ENCODE measurements around the gene TPRG1. TPM values are rescaled to one million over a fixed set of nuclear protein-coding genes. Genes with fewer than 3 reads are reported as not detected.

The TPRG1 gene
- polyA plus RNA-seq, 1 donor (not counting 4 experiments of a cell fraction or from before 2014, with no cell fraction given): 1.5 TPM

- no peak for TF ChIP-seq EZH2 (IDR thresholded peaks at IDR 0.05; ENCODE audit: low read length)
- Histone ChIP-seq H3K79me2 (ENCODE audit: control insufficient read depth, insufficient read depth, low read length) (no peaks in the 10 kb centered on the region), H3K36me3 (ENCODE audit: control insufficient read depth in 2 of 2, extremely low read depth in 1 of 2, insufficient read depth in 2 of 2, low read length in 2 of 2) (no peaks in the 10 kb centered on the region), H3K9me3 (ENCODE audit: control insufficient read depth, low read depth, low read length) (no peaks in the 10 kb centered on the region), H3K27ac (ENCODE audit: control insufficient read depth, insufficient read depth, low read length) (no peak overlapping the region), H3K9ac (ENCODE audit: control insufficient read depth, extremely low read depth, insufficient read depth, low read length) (no peak overlapping the region), H4K20me1 (ENCODE audit: control insufficient read depth, extremely low read depth, insufficient read depth, low read length) (no peaks in the 10 kb centered on the region), H3K4me1 (ENCODE audit: control insufficient read depth, extremely low read depth, insufficient read depth, low read length) (no peaks in the 10 kb centered on the region), H3K9me1 (ENCODE audit: control insufficient read depth, extremely low read depth, insufficient read depth, low read length) (no peaks in the 10 kb centered on the region), H3K4me3 (ENCODE audit: control insufficient read depth in 2 of 3, extremely low read depth in 1 of 3, insufficient read depth in 2 of 3, low read depth in 1 of 3, low read length in 3 of 3) (no peak overlapping the region), H3K4me2 (ENCODE audit: control insufficient read depth, extremely low read depth, insufficient read depth, low read depth, low read length) (no peak overlapping the region), H2AFZ (ENCODE audit: control insufficient read depth, low read length) (no peak overlapping the region), H3K27me3 (ENCODE audit: control insufficient read depth, extremely low read depth, insufficient read depth, low read length) (peaks cover 9% of the 10 kb centered on the region)
- DNase-seq (ENCODE audit: low read depth, low spot score) (no peak), FAIRE-seq (no peak)
- dilution Hi-C loops (cut with MboI; ENCODE audit: extremely low pct_ligation_motif_present, low sequenced_read_pairs): no loop called here
These were observed 22.6 kb upstream of the TPRG1 start for GRCh38 chr3:189149203-189149602.

GRCh38 chr3:189157232-189158007 is 14.4 kb upstream of the TPRG1 start:
- TF ChIP-seq CTCF (optimal IDR thresholded peaks at IDR 0.05 in 1 of 3, IDR thresholded peaks at IDR 0.05 in 1 of 3, conservative IDR thresholded peaks at IDR 0.05 in 1 of 3; ENCODE audit: extremely low read depth in 1 of 3, insufficient read depth in 2 of 3, low read length in 3 of 3) (no peak), EZH2 (IDR thresholded peaks at IDR 0.05; ENCODE audit: low read length) (no peak)
- peaks cover 5% of the 10 kb centered on the region for H3K27me3 ChIP-seq (ENCODE audit: control insufficient read depth, extremely low read depth, insufficient read depth, low read length)
- no peak for DNase-seq (ENCODE audit: low read depth, low spot score)
- H3K36me3 ChIP-seq (ENCODE audit: control insufficient read depth in 2 of 2, extremely low read depth in 1 of 2, insufficient read depth in 2 of 2, low read length in 2 of 2): no peaks in the 10 kb centered on the region
- no peaks in the 10 kb centered on the region for H3K9me1 ChIP-seq (ENCODE audit: control insufficient read depth, extremely low read depth, insufficient read depth, low read length)
- no peaks in the 10 kb centered on the region for H3K9me3 ChIP-seq (ENCODE audit: control insufficient read depth, low read depth, low read length)
- dilution Hi-C loops (cut with MboI; ENCODE audit: extremely low pct_ligation_motif_present, low sequenced_read_pairs): no loop called here
- no peak overlapping the region for H3K4me3 ChIP-seq (ENCODE audit: control insufficient read depth in 2 of 3, extremely low read depth in 1 of 3, insufficient read depth in 2 of 3, low read depth in 1 of 3, low read length in 3 of 3)
- no peak overlapping the region for H2AFZ ChIP-seq (ENCODE audit: control insufficient read depth, low read length)
- H4K20me1 ChIP-seq (ENCODE audit: control insufficient read depth, extremely low read depth, insufficient read depth, low read length): no peaks in the 10 kb centered on the region
- H3K4me2 ChIP-seq (ENCODE audit: control insufficient read depth, extremely low read depth, insufficient read depth, low read depth, low read length): no peak overlapping the region
- no peak overlapping the region for H3K27ac ChIP-seq (ENCODE audit: control insufficient read depth, insufficient read depth, low read length)
- peaks cover 6% of the 10 kb centered on the region for H3K4me1 ChIP-seq (ENCODE audit: control insufficient read depth, extremely low read depth, insufficient read depth, low read length)
- no peak overlapping the region for H3K9ac ChIP-seq (ENCODE audit: control insufficient read depth, extremely low read depth, insufficient read depth, low read length)
- no peak for FAIRE-seq
- no peaks in the 10 kb centered on the region for H3K79me2 ChIP-seq (ENCODE audit: control insufficient read depth, insufficient read depth, low read length)
